Testis (tissue), 2 donors: ENCODE data around the gene ITGA11.

Source experiments
- POLR2A ChIP-seq: fragments of 450-650 bp; IDR thresholded peaks from one replicate; pipeline ENCODE4 v1.6.1; 2017; ENCODE audit warnings: antibody characterized with exemption, mild to moderate bottlenecking, moderate library complexity
- TF ChIP-seq, protein P1 (sequence below), 3 experiments: fragments of 450-650 bp in 2 of 3; fragments of 200-600 bp in 1 of 3; sonication (generic) in 1 of 3; IDR thresholded peaks; one replicate each; pipeline ENCODE4 v1.5.1; 2016 to 2019; ENCODE audit warnings: antibody characterized with exemption in 3 of 3, mild to moderate bottlenecking in 2 of 3, moderate library complexity in 1 of 3

DNA sequence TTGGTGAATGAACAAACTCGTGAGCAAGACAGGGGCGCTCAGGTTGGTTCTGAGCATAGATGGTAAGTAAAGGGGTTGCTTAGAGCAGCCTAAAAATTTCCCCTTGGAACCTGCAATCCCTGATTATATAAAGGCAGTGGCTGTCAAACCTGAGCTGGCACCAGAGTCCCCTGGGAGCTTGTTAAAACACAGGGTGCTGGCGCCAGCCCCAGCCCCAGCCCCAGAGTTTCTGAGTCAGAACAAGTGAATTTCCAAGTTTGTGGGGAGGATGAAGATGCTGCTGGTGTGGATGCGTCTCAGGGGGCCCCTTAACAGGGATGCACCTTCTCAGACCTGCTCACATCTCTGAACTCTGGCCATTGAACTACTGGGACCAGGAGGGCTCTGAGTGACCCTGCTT lies 106.2 kb downstream of the ITGA11 start:
- TF ChIP-seq, protein P1, sequence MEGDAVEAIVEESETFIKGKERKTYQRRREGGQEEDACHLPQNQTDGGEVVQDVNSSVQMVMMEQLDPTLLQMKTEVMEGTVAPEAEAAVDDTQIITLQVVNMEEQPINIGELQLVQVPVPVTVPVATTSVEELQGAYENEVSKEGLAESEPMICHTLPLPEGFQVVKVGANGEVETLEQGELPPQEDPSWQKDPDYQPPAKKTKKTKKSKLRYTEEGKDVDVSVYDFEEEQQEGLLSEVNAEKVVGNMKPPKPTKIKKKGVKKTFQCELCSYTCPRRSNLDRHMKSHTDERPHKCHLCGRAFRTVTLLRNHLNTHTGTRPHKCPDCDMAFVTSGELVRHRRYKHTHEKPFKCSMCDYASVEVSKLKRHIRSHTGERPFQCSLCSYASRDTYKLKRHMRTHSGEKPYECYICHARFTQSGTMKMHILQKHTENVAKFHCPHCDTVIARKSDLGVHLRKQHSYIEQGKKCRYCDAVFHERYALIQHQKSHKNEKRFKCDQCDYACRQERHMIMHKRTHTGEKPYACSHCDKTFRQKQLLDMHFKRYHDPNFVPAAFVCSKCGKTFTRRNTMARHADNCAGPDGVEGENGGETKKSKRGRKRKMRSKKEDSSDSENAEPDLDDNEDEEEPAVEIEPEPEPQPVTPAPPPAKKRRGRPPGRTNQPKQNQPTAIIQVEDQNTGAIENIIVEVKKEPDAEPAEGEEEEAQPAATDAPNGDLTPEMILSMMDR (IDR thresholded peaks at IDR 0.05), result no peak
- no peak for TF ChIP-seq POLR2A
